HK-2 (cell line): ENCODE results near the gene SIPA1L3.

Source experiments
- DNase-seq: peaks from one replicate; pipeline ENCODE4 v3.0.0-alpha.2; 2018; ENCODE audit not compliant: unreplicated experiment

Gene SIPA1L3

GRCh38 chr19:38111898-38112297 lies 204.9 kb downstream of the SIPA1L3 start:
- no peak for DNase-seq

- DNase-seq = no peak
Observed at GRCh38 chr19:38114651-38115050, 207.6 kb downstream of the SIPA1L3 start.

GRCh38 chr19:38115271-38115802 lies 208.3 kb downstream of the SIPA1L3 start:
- DNase-seq = no peak

GRCh38 chr19:38118176-38118575 lies 211.2 kb downstream of the SIPA1L3 start:
- DNase-seq = no peak

GRCh38 chr19:38120471-38121025 lies 213.5 kb downstream of the SIPA1L3 start:
- DNase-seq = no peak

GRCh38 chr19:38122402-38123093 lies 215.5 kb downstream of the SIPA1L3 start:
- DNase-seq = no peak

GRCh38 chr19:38125238-38125637 lies 218.2 kb downstream of the SIPA1L3 start:
- no peak for DNase-seq

GRCh38 chr19:38130399-38130798 lies 223.4 kb downstream of the SIPA1L3 start:
- no peak for DNase-seq

- no peak for DNase-seq
Observed at GRCh38 chr19:38132781-38133180, 225.8 kb downstream of the SIPA1L3 start.

- no peak for DNase-seq
Observed at GRCh38 chr19:38133319-38133718, 226.3 kb downstream of the SIPA1L3 start.

GRCh38 chr19:38134540-38135149 lies 227.6 kb downstream of the SIPA1L3 start:
- DNase-seq = no peak

- no peak for DNase-seq
Observed at GRCh38 chr19:38135150-38135998, 228.4 kb downstream of the SIPA1L3 start.

- DNase-seq = no peak
Observed at GRCh38 chr19:38139122-38139521, 232.1 kb downstream of the SIPA1L3 start.

GRCh38 chr19:38141108-38141507 lies 234.1 kb downstream of the SIPA1L3 start:
- no peak for DNase-seq

- peak; percentile 28 for DNase-seq
Observed at GRCh38 chr19:38142176-38143035, 235.4 kb downstream of the SIPA1L3 start.

GRCh38 chr19:38143847-38144246 lies 236.8 kb downstream of the SIPA1L3 start:
- DNase-seq = no peak

- DNase-seq = no peak
Observed at GRCh38 chr19:38144667-38145066, 237.7 kb downstream of the SIPA1L3 start.

GRCh38 chr19:38145623-38146022 lies 238.6 kb downstream of the SIPA1L3 start:
- DNase-seq = no peak

- DNase-seq = no peak
Observed at GRCh38 chr19:38148337-38148736, 241.3 kb downstream of the SIPA1L3 start.

GRCh38 chr19:38149661-38150061 lies 242.7 kb downstream of the SIPA1L3 start:
- DNase-seq = no peak

GRCh38 chr19:38151242-38151641 lies 244.2 kb downstream of the SIPA1L3 start:
- DNase-seq = no peak
